Liver (tissue), 3 donors: ENCODE data around the gene PPIC.

Experiments
- ATF3 ChIP-seq: IDR thresholded peaks from 2 replicates; pipeline ENCODE4 v1.6.1; 2016; ENCODE audit warnings: antibody characterized with exemption
- CTCF ChIP-seq: fragments of 150-350 bp; IDR thresholded peaks from 2 replicates; pipeline ENCODE4 v1.5.1; 2017; ENCODE audit warnings: improper control_type of control experiment, low read depth, low read length; ENCODE audit not compliant: missing input control
- GABPA ChIP-seq, 2 donors: IDR thresholded peaks in 1 of 2; conservative IDR thresholded peaks in 1 of 2; 2 replicates each; pipeline ENCODE4 v1.6.1; 2016; ENCODE audit warnings: antibody characterized with exemption in 2 of 2, mild to moderate bottlenecking in 1 of 2, moderate library complexity in 1 of 2
- HNF4G ChIP-seq: IDR thresholded peaks from 2 replicates; pipeline ENCODE4 v1.6.1; 2016; ENCODE audit warnings: antibody characterized with exemption
- JUND ChIP-seq, 2 donors: IDR thresholded peaks; 2 replicates each; pipeline ENCODE4 v1.6.1; 2016; ENCODE audit warnings: antibody characterized with exemption in 2 of 2
- MAX ChIP-seq: IDR thresholded peaks from 2 replicates; pipeline ENCODE4 v1.6.1; 2016; ENCODE audit warnings: antibody characterized with exemption
- RAD21 ChIP-seq, 2 donors: IDR thresholded peaks; 2 replicates each; pipeline ENCODE4 v1.6.1; 2016; ENCODE audit warnings: antibody characterized with exemption in 2 of 2, mild to moderate bottlenecking in 2 of 2
- REST ChIP-seq: IDR thresholded peaks from 2 replicates; pipeline ENCODE4 v1.6.1; 2016; ENCODE audit warnings: antibody characterized with exemption, mild to moderate bottlenecking
- SP1 ChIP-seq: IDR thresholded peaks from 2 replicates; pipeline ENCODE4 v1.6.1; 2018; ENCODE audit warnings: antibody characterized with exemption, mild to moderate bottlenecking
- TAF1 ChIP-seq: conservative IDR thresholded peaks from 2 replicates; pipeline ENCODE4 v1.6.1; 2016; ENCODE audit warnings: antibody characterized with exemption, mild to moderate bottlenecking
- YY1 ChIP-seq: IDR thresholded peaks from 2 replicates; pipeline ENCODE4 v1.6.1; 2016; ENCODE audit warnings: antibody characterized with exemption, mild to moderate bottlenecking
- ZBTB33 ChIP-seq: IDR thresholded peaks from 2 replicates; pipeline ENCODE4 v1.6.1; 2016; ENCODE audit warnings: antibody characterized with exemption
- donor health status: healthy.
- donor health status: healthy.

GRCh38 chr5:122984425-122984824 is 52.1 kb downstream of the PPIC start:
- TF ChIP-seq CTCF = no peak
- no peak for TF ChIP-seq REST
- TF ChIP-seq GABPA (IDR thresholded peaks at IDR 0.05 in 1 of 2, conservative IDR thresholded peaks at IDR 0.05 in 1 of 2) = no peak
- TF ChIP-seq HNF4G = no peak
- TF ChIP-seq JUND (IDR thresholded peaks at IDR 0.05) = no peak
- no peak for TF ChIP-seq YY1
- no peak for TF ChIP-seq TAF1
- TF ChIP-seq MAX = no peak
- no peak for TF ChIP-seq ATF3
- TF ChIP-seq ZBTB33 = no peak
- TF ChIP-seq SP1 = no peak
- TF ChIP-seq RAD21 (IDR thresholded peaks at IDR 0.05) = no peak
